Left lung (tissue), 10 donors: ENCODE measurements around the gene CMSS1. TPM values are rescaled to one million over a fixed set of nuclear protein-coding genes. Genes with fewer than 3 reads are reported as not detected.

ENCODE experiments used
- ATAC-seq: fragments of 200-7000 bp; cut with Tn5 transposase; one replicate; pipeline ENCODE4 v1.9.1; 2020; ENCODE audit warnings: moderate library complexity
- DNase-seq, 4 donors: peaks; one replicate each; pipeline ENCODE4 v3.0.0-alpha.2; 2013 to 2020
- H3K27ac ChIP-seq, 2 donors: fragments of 200-600 bp; sonication (generic) in 1 of 2; one replicate each; pipeline versions ENCODE4 v1.5.0 to v1.8.0; 2020 to 2021
- H3K27me3 ChIP-seq, 2 donors: fragments of 200-600 bp; sonication (generic) in 1 of 2; one replicate each; pipeline versions ENCODE4 v1.5.0 to v1.8.0; 2020 to 2021
- H3K36me3 ChIP-seq, 2 donors: fragments of 200-600 bp; sonication (generic) in 1 of 2; one replicate each; pipeline versions ENCODE4 v1.5.0 to v1.8.0; 2020 to 2021
- H3K4me1 ChIP-seq, 2 donors: fragments of 200-600 bp; one replicate each; pipeline ENCODE4 v1.8.0; 2021
- H3K4me3 ChIP-seq, 2 donors: fragments of 200-600 bp; sonication (generic) in 1 of 2; one replicate each; pipeline versions ENCODE4 v1.5.0 to v1.8.0; 2020 to 2021; ENCODE audit warnings: mild to moderate bottlenecking in 1 of 2
- H3K9me3 ChIP-seq, 2 donors: fragments of 200-600 bp; sonication (generic) in 1 of 2; one replicate each; pipeline versions ENCODE4 v1.5.0 to v1.8.0; 2020 to 2021
- intact Hi-C, 2 donors: fragments of 100-400 bp; cut with DNase I; formaldehyde crosslinking; loops; one replicate each; pipeline versions ENCODE4 v1.11.2 to v1.14.2; 2022
- polyA plus RNA-seq, 6 donors: library from polyadenylated mRNA; unstranded; fragments of 120-200 nt; gene quantifications; one replicate each; pipeline ENCODE4 v1.2.1, GENCODE V29; 2013; ENCODE audit not compliant: insufficient read length in 6 of 6
- total RNA-seq, 2 donors: library from RNA; stranded (reverse); fragmentation: NEBNext Ultra II Directional; extraction: Animal tissue kit (Norgen Biotek cat#: 25700); gene quantifications; one replicate each; pipeline ENCODE4 v1.2.1, GENCODE V29; 2021
- TF ChIP-seq, protein P1 (sequence below), 2 donors: fragments of 200-600 bp; sonication (generic) in 1 of 2; IDR thresholded peaks; one replicate each; pipeline versions ENCODE4 v1.5.0 to v1.8.0; 2021; ENCODE audit warnings: antibody characterized with exemption in 2 of 2
- donor health status: DM: no; HTN: yes; CAD: no.
- donor health status: DM: no; HTN: no; CAD: no.

The CMSS1 gene
- total and polyA plus RNA-seq, 8 donors, result 13.4 to 51.0 (median 41.8) TPM

DNA sequence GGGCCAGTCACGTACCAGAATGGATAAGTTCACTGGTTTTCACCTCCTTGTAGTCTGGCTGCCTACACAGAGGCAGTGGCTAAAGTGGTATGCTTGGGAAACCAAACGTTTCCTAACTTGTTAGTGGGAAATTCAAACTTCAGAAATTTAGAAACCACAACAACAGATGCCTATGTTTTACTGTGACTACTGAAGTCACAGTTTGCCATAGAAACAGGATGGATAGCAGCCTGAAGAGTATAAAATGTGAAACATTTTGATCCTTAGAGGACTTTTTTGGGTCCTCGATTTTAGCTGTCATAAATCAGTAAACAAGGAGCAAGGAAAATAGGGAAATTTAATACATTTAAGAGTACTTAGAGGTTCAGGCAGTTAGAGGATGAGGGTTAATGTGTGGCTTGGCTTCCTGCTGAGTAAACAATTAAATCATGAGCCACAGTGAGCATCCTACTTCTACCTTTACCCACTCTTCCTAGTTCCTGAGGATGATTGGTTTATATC lies 48.6 kb downstream of the CMSS1 start:
- Histone ChIP-seq H3K27me3 (no peaks in the 10 kb centered on the region), H3K4me1 (peaks cover 4 to 12% of the 10 kb centered on the region in 2 donors), H3K9me3 (no peaks in the 10 kb centered on the region), H3K27ac (peak overlapping the region in 1 of 2 donors; percentile 14), H3K4me3 (no peak overlapping the region), H3K36me3 (no peaks in the 10 kb centered on the region)
- TF ChIP-seq, protein P1, sequence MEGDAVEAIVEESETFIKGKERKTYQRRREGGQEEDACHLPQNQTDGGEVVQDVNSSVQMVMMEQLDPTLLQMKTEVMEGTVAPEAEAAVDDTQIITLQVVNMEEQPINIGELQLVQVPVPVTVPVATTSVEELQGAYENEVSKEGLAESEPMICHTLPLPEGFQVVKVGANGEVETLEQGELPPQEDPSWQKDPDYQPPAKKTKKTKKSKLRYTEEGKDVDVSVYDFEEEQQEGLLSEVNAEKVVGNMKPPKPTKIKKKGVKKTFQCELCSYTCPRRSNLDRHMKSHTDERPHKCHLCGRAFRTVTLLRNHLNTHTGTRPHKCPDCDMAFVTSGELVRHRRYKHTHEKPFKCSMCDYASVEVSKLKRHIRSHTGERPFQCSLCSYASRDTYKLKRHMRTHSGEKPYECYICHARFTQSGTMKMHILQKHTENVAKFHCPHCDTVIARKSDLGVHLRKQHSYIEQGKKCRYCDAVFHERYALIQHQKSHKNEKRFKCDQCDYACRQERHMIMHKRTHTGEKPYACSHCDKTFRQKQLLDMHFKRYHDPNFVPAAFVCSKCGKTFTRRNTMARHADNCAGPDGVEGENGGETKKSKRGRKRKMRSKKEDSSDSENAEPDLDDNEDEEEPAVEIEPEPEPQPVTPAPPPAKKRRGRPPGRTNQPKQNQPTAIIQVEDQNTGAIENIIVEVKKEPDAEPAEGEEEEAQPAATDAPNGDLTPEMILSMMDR (IDR thresholded peaks at IDR 0.05), result no peak
- DNase-seq (no peak), ATAC-seq (peak; percentile 31)
- intact Hi-C loops, result no loop called here

DNA sequence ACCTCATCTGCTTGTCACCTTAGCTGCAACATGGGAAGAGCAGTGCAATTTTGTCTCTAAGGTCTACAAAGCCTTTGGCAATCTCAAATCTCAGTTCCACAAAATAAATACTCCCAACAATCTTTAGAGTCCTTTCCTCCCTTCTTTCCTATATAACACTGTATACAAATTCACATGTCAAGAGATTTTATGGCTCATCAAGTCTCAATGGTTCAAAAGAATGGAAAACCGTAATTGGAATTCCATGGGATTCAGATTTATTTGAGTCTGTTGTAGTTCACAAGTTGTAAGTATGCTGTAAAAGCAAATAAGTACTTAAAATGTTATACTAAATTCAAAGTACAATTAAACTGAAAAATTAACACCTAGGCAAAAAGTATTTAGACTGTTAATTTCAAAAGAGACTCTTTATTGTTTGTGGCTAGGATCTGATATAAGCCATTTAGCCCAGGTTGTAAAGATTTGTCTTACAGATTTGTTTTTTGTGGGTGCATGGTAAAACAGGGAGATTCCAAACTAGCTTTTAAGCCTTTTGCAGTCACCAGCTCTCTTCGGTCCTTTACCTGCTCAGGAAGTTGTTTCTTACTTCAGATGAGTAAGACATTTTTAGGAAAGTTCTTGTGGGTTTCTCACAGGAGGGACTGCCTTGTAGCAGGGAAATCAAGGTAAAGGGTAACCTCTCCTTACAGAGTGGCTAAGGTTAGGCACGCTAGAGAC lies 50.1 kb downstream of the CMSS1 start:
- H3K27ac ChIP-seq, result no peak overlapping the region

DNA sequence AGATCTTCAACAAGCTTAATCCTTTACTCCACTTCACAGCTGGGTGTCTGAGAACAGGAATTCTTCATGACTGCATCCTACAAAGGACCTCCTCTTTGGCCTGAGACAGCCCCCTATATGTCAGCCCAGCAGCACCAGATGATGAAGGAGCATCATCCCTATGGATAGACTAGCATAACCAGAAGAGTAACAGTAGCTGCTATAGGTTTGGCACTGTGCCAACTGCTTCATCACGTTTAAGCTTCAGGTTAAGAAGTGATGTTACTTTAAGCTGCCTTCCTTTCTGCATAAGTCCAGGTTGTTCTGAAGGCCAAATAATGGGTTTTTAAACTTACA lies 50.6 kb downstream of the CMSS1 start:
- Histone ChIP-seq H3K27me3 (no peaks in the 10 kb centered on the region), H3K4me1 (peaks cover 4 to 15% of the 10 kb centered on the region in 2 donors), H3K9me3 (no peaks in the 10 kb centered on the region), H3K36me3 (no peaks in the 10 kb centered on the region), H3K4me3 (no peak overlapping the region), H3K27ac (no peak overlapping the region)
- intact Hi-C loops, result no loop called here
- DNase-seq (no peak), ATAC-seq (no peak)
- TF ChIP-seq, protein P1 (IDR thresholded peaks at IDR 0.05), result no peak

More for the DNA sequence above, 50.1 kb downstream of the CMSS1 start:
- peaks cover 4 to 12% of the 10 kb centered on the region in 2 donors for H3K4me1 ChIP-seq
- TF ChIP-seq, protein P1 (IDR thresholded peaks at IDR 0.05), result no peak
- DNase-seq (no peak), ATAC-seq (no peak)
- intact Hi-C loops, result no loop called here
- H3K36me3 ChIP-seq, result no peaks in the 10 kb centered on the region
- H3K9me3 ChIP-seq, result no peaks in the 10 kb centered on the region
- no peak overlapping the region for H3K4me3 ChIP-seq
- no peaks in the 10 kb centered on the region for H3K27me3 ChIP-seq

DNA sequence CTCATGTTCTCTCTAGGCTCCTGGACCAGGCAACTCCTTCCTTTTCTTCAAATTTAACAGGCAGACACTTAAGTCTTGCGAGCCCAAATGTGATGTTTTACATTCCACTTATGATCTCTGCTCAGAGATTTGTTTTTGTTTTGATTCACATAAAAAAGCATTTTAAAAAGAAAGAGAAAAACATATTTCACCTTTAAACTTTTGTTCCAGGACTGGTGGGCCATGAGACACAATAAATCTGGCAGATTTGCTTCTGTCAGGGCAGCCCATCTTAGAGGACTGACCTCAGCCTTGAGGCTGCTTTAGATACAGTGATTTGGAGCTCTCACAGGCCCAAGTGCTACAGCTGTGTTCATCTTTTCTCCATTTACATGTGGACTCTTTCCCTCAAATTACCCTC lies 52.0 kb downstream of the CMSS1 start:
- peak overlapping the region in 1 of 2 donors; percentile 59 for H3K27ac ChIP-seq
- DNase-seq, result no peak

DNA sequence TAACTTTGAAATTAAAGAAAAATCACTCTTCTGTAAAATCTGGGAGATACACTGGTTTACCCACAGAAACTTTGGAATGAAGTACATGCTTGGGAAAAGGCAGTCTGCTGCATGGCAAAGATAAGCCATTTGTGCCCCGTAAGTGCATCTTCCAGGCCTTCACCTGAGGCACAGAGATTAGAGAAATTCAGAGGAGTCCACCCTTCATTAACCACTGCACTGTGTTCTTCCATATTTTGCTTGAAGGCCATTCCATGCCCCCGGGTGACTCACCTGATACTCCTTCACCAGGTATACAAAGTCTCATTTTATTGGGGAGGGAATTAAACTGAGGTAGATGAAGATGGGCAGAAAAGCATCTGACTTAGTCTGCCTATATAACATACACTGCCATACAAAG lies 53.0 kb downstream of the CMSS1 start:
- TF ChIP-seq, protein P1 (IDR thresholded peaks at IDR 0.05), result no peak
- intact Hi-C loops, result no loop called here
- H3K4me3 ChIP-seq, result no peak overlapping the region

More for the DNA sequence above, 52.0 kb downstream of the CMSS1 start:
- ATAC-seq, result no peak
- Histone ChIP-seq H3K36me3 (no peaks in the 10 kb centered on the region), H3K4me3 (no peak overlapping the region), H3K9me3 (no peaks in the 10 kb centered on the region), H3K27me3 (no peaks in the 10 kb centered on the region), H3K4me1 (peaks cover 4 to 25% of the 10 kb centered on the region in 2 donors)
- intact Hi-C loops, result no loop called here
- TF ChIP-seq, protein P1 (IDR thresholded peaks at IDR 0.05), result no peak

More for the DNA sequence above, 53.0 kb downstream of the CMSS1 start:
- ATAC-seq, result no peak
- H3K27me3 ChIP-seq, result no peaks in the 10 kb centered on the region
- no peaks in the 10 kb centered on the region for H3K36me3 ChIP-seq
- DNase-seq, result no peak
- peaks cover 4 to 36% of the 10 kb centered on the region in 2 donors for H3K4me1 ChIP-seq
- no peaks in the 10 kb centered on the region for H3K9me3 ChIP-seq
- no peak overlapping the region for H3K27ac ChIP-seq
